SJSA1 (cell line): ENCODE data around the gene TRIM25. TPM values are rescaled to one million over a fixed set of nuclear protein-coding genes. Genes with fewer than 3 reads are reported as not detected.
A peak's percentile ranks its signal among the peaks of the same experiment; 100 is the strongest.
"Not testable (repeated sequence)": the region's sequence is repeated elsewhere in the genome, so short reads cannot be mapped to it uniquely, and the experiment has no call there.

ENCODE experiments used
- DNase-seq, 2 experiments: peaks; one replicate each; pipeline ENCODE4 v3.0.0-alpha.2; 2015 to 2020; ENCODE audit warnings: low spot score in 2 of 2, low read depth in 1 of 2
- H3K27ac ChIP-seq: fragments of 250-450 bp; sonication (Bioruptor Pico); 2 replicates; pipeline ENCODE4 v1.5.1; 2020; ENCODE audit warnings: mild to moderate bottlenecking, moderate library complexity
- H3K27me3 ChIP-seq: fragments of 250-450 bp; sonication (Bioruptor Pico); replicated peaks from 2 replicates; pipeline ENCODE4 v1.5.1; 2020; ENCODE audit warnings: mild to moderate bottlenecking, moderate library complexity
- H3K36me3 ChIP-seq: fragments of 250-450 bp; sonication (Bioruptor Pico); 2 replicates; pipeline ENCODE4 v1.5.1; 2020; ENCODE audit warnings: mild to moderate bottlenecking
- H3K4me1 ChIP-seq: fragments of 250-450 bp; sonication (Bioruptor Pico); replicated peaks from 2 replicates; pipeline ENCODE4 v1.6.1; 2021; ENCODE audit warnings: mild to moderate bottlenecking
- H3K4me3 ChIP-seq: fragments of 250-450 bp; sonication (Bioruptor Pico); 2 replicates; pipeline ENCODE4 v1.5.1; 2020; ENCODE audit warnings: mild to moderate bottlenecking
- H3K9me3 ChIP-seq: fragments of 250-450 bp; sonication (Bioruptor Pico); replicated peaks from 2 replicates; pipeline ENCODE4 v1.5.1; 2020; ENCODE audit warnings: mild to moderate bottlenecking
- total RNA-seq: library from RNA; depleted of rRNA; stranded (reverse); fragments of >200 nt; shearing (Covaris generic); gene quantifications from 2 replicates; pipeline ENCODE4 v1.2.3, GENCODE V29; 2014; rRNA removed

Gene TRIM25
- 11.4 and 11.9 TPM in 2 replicates for total RNA-seq

DNA sequence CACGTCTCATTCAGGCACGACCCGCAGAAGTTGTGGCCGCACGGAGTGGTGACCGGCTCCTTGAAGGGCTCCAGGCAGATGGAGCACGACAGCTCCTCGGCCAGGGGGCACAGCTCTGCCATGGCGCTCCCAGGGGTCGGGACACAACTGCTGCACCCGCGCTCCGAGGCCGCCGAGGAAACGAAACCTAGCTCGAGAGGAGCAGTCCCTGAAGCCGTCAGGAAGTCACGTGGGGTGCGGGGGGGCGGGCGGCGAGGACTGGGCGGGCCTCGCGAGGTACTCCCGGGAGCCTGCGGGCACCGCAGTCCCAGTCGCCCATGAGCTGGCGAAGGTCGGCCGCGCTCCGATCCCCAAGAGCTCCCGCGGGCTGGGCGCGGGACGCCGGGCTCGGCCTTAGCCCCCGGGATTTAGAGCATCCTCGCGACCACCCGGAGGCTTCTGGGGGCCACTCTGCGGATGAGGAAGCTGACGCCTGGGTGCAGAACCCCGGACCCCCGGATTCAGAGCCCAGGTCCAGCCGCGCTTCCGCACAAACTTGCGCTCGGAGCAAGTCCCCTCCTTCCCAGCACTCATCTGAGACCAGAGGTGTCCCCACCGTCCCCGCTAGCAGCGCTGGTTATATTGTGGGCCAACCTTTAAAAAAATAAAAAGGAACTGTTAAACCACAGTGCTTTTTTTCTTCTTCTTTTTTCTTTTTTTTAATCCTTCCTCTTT, at the start of gene TRIM25:
TSS of gene TRIM25 (minus strand) at position 183 of the 714 bp plus-strand sequence. CDS start at position 122, 61 bp downstream.
- Histone ChIP-seq H3K9me3 (0 out of 2 replicates have a peak, but pooled peaks cover 4% of the 10 kb centered on the region), H3K27ac (peak within 1 kb of the TSS; percentile 86), H3K4me1 (peaks cover 39% of the 10 kb centered on the region), H3K36me3 (peaks cover 4% of the 10 kb centered on the region), H3K4me3 (peak within 1 kb of the TSS; percentile 80), H3K27me3 (no peaks in the 10 kb centered on the region)
- DNase-seq, result peak; percentile 94

- Histone ChIP-seq H3K27ac (peak within 1 kb of the TSS; percentile 91), H3K4me3 (peak within 1 kb of the TSS; percentile 66), H3K27me3 (no peaks in the 10 kb centered on the region), H3K9me3 (no peaks in the 10 kb centered on the region), H3K4me1 (peaks cover 7% of the 10 kb centered on the region; the same call in 1 of the 2 replicates), H3K36me3 (peaks cover 14% of the 10 kb centered on the region)
- DNase-seq, result peak; percentile 94 to 96
Observed at GRCh38 chr17:56960596-56961538, 47.0 kb upstream of the TRIM25 start, which contains the start of gene COIL. Gene COIL, minus strand, starts transcription at chr17:56961050. Its CDS starts 31 bp downstream, at chr17:56961019.

- Histone ChIP-seq H3K27ac (no peak overlapping the region), H3K27me3 (no peaks in the 10 kb centered on the region), H3K9me3 (no peaks in the 10 kb centered on the region), H3K4me3 (no peak overlapping the region), H3K36me3 (peaks cover 28% of the 10 kb centered on the region), H3K4me1 (peaks cover 17% of the 10 kb centered on the region)
- DNase-seq, result no peak
Observed at GRCh38 chr17:56956992-56957391, 43.1 kb upstream of the TRIM25 start.

DNA sequence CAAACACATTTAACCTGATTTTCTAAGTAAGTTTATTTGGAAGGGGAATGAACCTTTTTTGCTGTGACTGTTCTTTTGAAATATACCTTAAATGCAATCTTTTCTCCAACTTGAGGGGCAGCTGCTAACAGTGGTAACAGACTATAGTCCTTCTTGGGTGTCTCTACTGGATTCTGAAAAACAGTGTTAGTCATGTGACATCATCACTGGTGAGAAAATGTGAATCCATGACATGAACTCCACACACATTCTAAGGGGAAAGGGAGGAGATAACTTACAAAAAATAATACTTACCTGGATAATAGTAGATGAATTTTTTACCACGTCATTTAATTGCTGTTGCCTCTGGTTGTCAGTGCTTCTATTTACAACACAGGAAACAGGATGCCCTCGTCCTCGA, 35.7 kb upstream of the TRIM25 start:
- Histone ChIP-seq H3K9me3 (no peaks in the 10 kb centered on the region), H3K27me3 (no peaks in the 10 kb centered on the region), H3K4me3 (no peak overlapping the region), H3K36me3 (peaks cover 74% of the 10 kb centered on the region), H3K27ac (no peak overlapping the region), H3K4me1 (peaks cover 10% of the 10 kb centered on the region)
- no peak for DNase-seq

- H3K9me3 ChIP-seq, result no peaks in the 10 kb centered on the region
- peaks cover 82% of the 10 kb centered on the region for H3K36me3 ChIP-seq
- H3K27ac ChIP-seq, result no peak overlapping the region
- no peak overlapping the region for H3K4me3 ChIP-seq
- no peak for DNase-seq
- no peaks in the 10 kb centered on the region for H3K27me3 ChIP-seq
- H3K4me1 ChIP-seq, result peaks cover 2% of the 10 kb centered on the region; the same call in 1 of the 2 replicates
Observed at GRCh38 chr17:56948491-56948890, 34.6 kb upstream of the TRIM25 start.

DNA sequence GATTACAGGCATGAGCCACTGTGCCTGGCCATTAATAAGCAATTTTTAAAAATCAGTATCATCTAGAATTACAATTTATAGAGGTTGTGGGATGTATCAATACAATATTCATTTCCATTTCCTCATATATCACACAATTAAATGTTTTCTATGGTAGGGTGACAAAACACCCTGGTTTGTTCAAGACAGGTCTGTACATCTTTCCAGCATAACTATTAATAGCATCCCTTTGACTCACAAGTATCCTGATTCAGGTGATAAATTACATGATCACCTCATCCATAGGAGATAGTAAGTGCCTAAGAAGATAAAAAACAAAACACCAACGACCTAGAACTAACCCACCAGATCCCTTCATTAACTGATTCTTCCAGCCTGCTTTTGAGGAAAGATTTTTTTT, 33.9 kb upstream of the TRIM25 start:
- no peak for DNase-seq
- Histone ChIP-seq H3K9me3 (no peaks in the 10 kb centered on the region), H3K4me1 (no peaks in the 10 kb centered on the region), H3K27ac (no peak overlapping the region), H3K36me3 (peaks cover 86% of the 10 kb centered on the region), H3K4me3 (no peak overlapping the region), H3K27me3 (no peaks in the 10 kb centered on the region)

- no peaks in the 10 kb centered on the region for H3K27me3 ChIP-seq
- H3K36me3 ChIP-seq, result peaks cover 88% of the 10 kb centered on the region
- no peaks in the 10 kb centered on the region for H3K4me1 ChIP-seq
- H3K9me3 ChIP-seq, result no peaks in the 10 kb centered on the region
- H3K4me3 ChIP-seq, result no peak overlapping the region
- no peak for DNase-seq
- no peak overlapping the region for H3K27ac ChIP-seq
Observed at GRCh38 chr17:56945938-56946505, 32.2 kb upstream of the TRIM25 start.

GRCh38 chr17:56943505-56944125, 29.8 kb upstream of the TRIM25 start:
- Histone ChIP-seq H3K4me3 (no peak overlapping the region), H3K27me3 (no peaks in the 10 kb centered on the region), H3K4me1 (no peaks in the 10 kb centered on the region), H3K27ac (no peak overlapping the region), H3K9me3 (no peaks in the 10 kb centered on the region), H3K36me3 (peaks cover 92% of the 10 kb centered on the region)
- no peak for DNase-seq

DNA sequence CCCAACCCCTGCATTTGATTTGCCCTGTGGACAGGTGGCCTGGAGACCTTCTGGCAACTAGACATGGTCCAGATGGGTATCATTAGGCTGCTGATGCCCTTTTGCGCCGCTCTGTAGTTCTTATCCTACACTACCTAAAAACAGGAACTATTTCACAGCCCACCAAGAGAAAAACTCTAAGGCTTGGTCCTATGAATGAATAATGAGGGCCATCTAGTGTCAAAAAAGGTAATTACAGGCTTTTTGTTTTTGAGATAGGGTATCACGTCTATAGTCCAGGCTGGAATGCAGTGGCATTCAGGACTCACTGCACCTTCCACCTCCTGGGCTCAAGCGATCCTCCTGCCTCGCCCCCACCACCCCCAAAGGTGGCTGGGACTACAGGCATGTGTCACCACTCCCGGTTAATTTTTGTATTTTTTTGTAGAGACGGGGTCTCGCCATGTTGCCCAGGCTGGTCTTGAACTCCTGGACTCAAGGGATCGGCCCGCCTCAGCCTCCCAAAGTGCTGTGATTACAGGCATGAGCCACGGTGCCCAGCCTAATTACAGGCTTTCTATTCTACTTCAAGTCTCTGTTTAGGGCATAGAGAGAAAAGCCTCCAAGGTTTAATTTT, 26.1 kb upstream of the TRIM25 start:
- Histone ChIP-seq H3K36me3 (peaks cover 96% of the 10 kb centered on the region), H3K9me3 (no peaks in the 10 kb centered on the region), H3K4me3 (no peak overlapping the region), H3K4me1 (peaks cover 8% of the 10 kb centered on the region), H3K27ac (no peak overlapping the region), H3K27me3 (no peaks in the 10 kb centered on the region)
- DNase-seq, result peak in 1 of 2 experiments; percentile 64

GRCh38 chr17:56938206-56938605, 24.4 kb upstream of the TRIM25 start:
- H3K9me3 ChIP-seq, DNase-seq, H3K4me3 ChIP-seq, H3K27ac ChIP-seq, H3K4me1 ChIP-seq, H3K27me3 ChIP-seq: not testable (repeated sequence)
- peaks cover 87% of the 10 kb centered on the region for H3K36me3 ChIP-seq

DNA sequence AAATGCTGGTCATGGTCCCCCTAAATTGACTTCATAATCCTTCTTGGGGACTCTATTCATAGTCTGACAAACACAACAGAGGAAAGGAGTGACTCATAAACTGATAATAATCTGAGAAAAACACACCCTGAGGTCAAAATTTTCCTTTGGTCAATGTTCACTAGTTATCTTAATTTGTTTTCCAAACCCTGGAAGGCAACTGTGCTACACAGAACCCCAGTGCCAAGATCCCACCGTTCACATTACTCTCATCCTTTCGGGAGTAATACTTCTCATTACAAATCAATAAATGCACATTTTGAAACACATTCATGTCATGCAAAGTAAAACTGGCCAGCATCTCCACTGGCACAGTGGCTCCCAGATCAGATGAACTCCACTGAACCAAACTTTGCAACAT, 23.8 kb upstream of the TRIM25 start:
- Histone ChIP-seq H3K27ac (no peak overlapping the region), H3K36me3 (peaks cover 83% of the 10 kb centered on the region), H3K9me3 (no peaks in the 10 kb centered on the region), H3K4me3 (no peak overlapping the region), H3K27me3 (no peaks in the 10 kb centered on the region), H3K4me1 (peaks cover 8% of the 10 kb centered on the region)
- DNase-seq, result no peak

DNA sequence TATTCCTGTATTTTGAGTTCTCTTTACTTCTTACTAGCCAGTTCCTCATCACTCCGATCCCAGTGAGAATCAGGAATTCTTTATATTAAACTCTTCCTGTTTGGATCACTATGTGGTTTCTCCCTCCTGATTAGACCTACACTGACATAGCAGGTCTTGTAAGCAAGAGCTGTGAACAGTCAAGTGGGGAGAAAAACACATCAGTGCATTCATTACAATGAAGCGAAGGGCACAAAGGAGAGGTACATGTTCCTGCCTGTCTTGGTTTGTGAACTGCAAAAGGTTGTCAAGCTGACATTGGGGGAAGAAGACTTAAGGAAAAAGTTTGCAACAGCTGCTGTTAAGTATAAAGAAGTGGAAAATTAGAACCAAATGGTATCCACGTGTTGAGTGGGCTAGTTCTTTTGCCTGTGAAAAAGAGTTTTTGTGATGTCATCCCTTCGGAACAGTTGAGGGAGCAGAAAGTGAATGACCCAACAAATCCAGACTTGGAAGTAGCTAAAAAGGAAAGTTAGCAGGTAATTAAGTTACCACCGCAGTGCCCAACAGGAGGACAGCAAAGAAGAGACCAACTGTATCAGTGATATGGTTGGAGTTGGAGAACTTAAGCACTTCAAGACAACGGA, 23.0 kb upstream of the TRIM25 start:
- no peak for DNase-seq
- Histone ChIP-seq H3K9me3 (no peaks in the 10 kb centered on the region), H3K36me3 (peaks cover 75% of the 10 kb centered on the region), H3K27me3 (no peaks in the 10 kb centered on the region), H3K4me1 (peaks cover 8% of the 10 kb centered on the region), H3K4me3 (no peak overlapping the region), H3K27ac (no peak overlapping the region)
